RKO (cell line): ENCODE data around the gene REV1.
"Not testable (repeated sequence)": the region's sequence is repeated elsewhere in the genome, so short reads cannot be mapped to it uniquely, and the experiment has no call there.

Experiments
- DNase-seq: peaks from one replicate; pipeline ENCODE4 v3.0.0-alpha.2; 2016; ENCODE audit warnings: low spot score

Gene REV1

GRCh38 chr2:99489761-99490622, at the start of gene REV1:
Gene REV1, minus strand, starts transcription at chr2:99490017. Its CDS starts 25,042 bp downstream, at chr2:99464975.
- DNase-seq, result peak; percentile 95

GRCh38 chr2:99537910-99538485, 48.2 kb upstream of the REV1 start:
- DNase-seq, result no peak

- DNase-seq, result no peak
Observed at GRCh38 chr2:99524056-99524455, 34.2 kb upstream of the REV1 start.

GRCh38 chr2:99522157-99522556, 32.3 kb upstream of the REV1 start:
- DNase-seq, result no peak

- DNase-seq, result no peak
Observed at GRCh38 chr2:99520813-99521212, 31.0 kb upstream of the REV1 start.

- no peak for DNase-seq
Observed at GRCh38 chr2:99520195-99520594, 30.4 kb upstream of the REV1 start.

GRCh38 chr2:99514357-99514756, 24.5 kb upstream of the REV1 start:
- no peak for DNase-seq

GRCh38 chr2:99512181-99512591, 22.4 kb upstream of the REV1 start:
- no peak for DNase-seq

GRCh38 chr2:99509387-99509786, 19.6 kb upstream of the REV1 start:
- DNase-seq, result no peak

- no peak for DNase-seq
Observed at GRCh38 chr2:99507937-99508818, 18.4 kb upstream of the REV1 start.

- no peak for DNase-seq
Observed at GRCh38 chr2:99504844-99505584, 15.2 kb upstream of the REV1 start.

GRCh38 chr2:99503662-99504416, 14.0 kb upstream of the REV1 start:
- DNase-seq, result not testable (repeated sequence)

GRCh38 chr2:99496021-99496420, 6.2 kb upstream of the REV1 start:
- no peak for DNase-seq

- DNase-seq, result no peak
Observed at GRCh38 chr2:99495115-99495860, 5.5 kb upstream of the REV1 start.

- no peak for DNase-seq
Observed at GRCh38 chr2:99492721-99493120, 2.9 kb upstream of the REV1 start.

- DNase-seq, result no peak
Observed at GRCh38 chr2:99490623-99491461, 1.0 kb upstream of the REV1 start.

- peak; percentile 68 for DNase-seq
Observed at GRCh38 chr2:99489063-99489760, 605 bp downstream of the REV1 start.

GRCh38 chr2:99488539-99489062, 1.2 kb downstream of the REV1 start:
- peak; percentile 65 for DNase-seq

GRCh38 chr2:99487906-99488305, 1.9 kb downstream of the REV1 start:
- peak; percentile 32 for DNase-seq
